MM.1S (cell line): ENCODE measurements around the gene OBSL1.

Experiments
- DNase-seq: peaks from one replicate; pipeline ENCODE4 v3.0.0-alpha.2; 2015
- H2AFZ ChIP-seq: fragments of 300-600 bp; sonication (generic); 2 replicates; pipeline ENCODE4 v1.6.0; 2016; ENCODE audit warnings: antibody characterized with exemption, low read length
- H3F3A ChIP-seq: fragments of 300-600 bp; sonication (generic); 2 replicates; pipeline ENCODE4 v1.6.1; 2016; ENCODE audit warnings: mild to moderate bottlenecking, antibody characterized with exemption, low read length, moderate library complexity, mixed read lengths; ENCODE audit not compliant: insufficient read depth
- H3K27ac ChIP-seq: fragments of 300-600 bp; sonication (generic); 2 replicates; pipeline ENCODE4 v1.5.1; 2016; ENCODE audit warnings: mild to moderate bottlenecking, low read length
- H3K27me3 ChIP-seq: fragments of 300-600 bp; sonication (generic); replicated peaks from 2 replicates; pipeline ENCODE4 v1.6.0; 2016; ENCODE audit warnings: low read length; ENCODE audit not compliant: insufficient read depth
- H3K36me3 ChIP-seq: fragments of 300-600 bp; sonication (generic); replicated peaks from 2 replicates; pipeline ENCODE4 v1.6.1; 2016; ENCODE audit warnings: mild to moderate bottlenecking, low read length, mixed read lengths; ENCODE audit not compliant: insufficient read depth
- H3K4me1 ChIP-seq: fragments of 300-600 bp; sonication (generic); 2 replicates; pipeline ENCODE4 v1.6.1; 2016; ENCODE audit warnings: low read length, mixed read lengths
- H3K4me2 ChIP-seq: fragments of 300-600 bp; sonication (generic); 2 replicates; pipeline ENCODE4 v1.6.0; 2016; ENCODE audit warnings: low read depth, low read length
- H3K4me3 ChIP-seq: fragments of 300-600 bp; sonication (generic); 2 replicates; pipeline ENCODE4 v1.5.1; 2016; ENCODE audit warnings: low read length, mixed read lengths
- H3K79me2 ChIP-seq: fragments of 300-600 bp; sonication (generic); 2 replicates; pipeline ENCODE4 v1.6.1; 2016; ENCODE audit warnings: mixed run types, low read length, mixed read lengths
- H3K9ac ChIP-seq: fragments of 300-600 bp; sonication (generic); 2 replicates; pipeline ENCODE4 v1.6.1; 2016; ENCODE audit warnings: low read length, mixed read lengths
- H3K9me2 ChIP-seq: fragments of 300-600 bp; sonication (generic); replicated peaks from 2 replicates; pipeline ENCODE4 v1.6.1; 2016; ENCODE audit warnings: mild to moderate bottlenecking, low read length, mixed read lengths; ENCODE audit not compliant: insufficient read depth
- H3K9me3 ChIP-seq: fragments of 300-600 bp; sonication (generic); replicated peaks from 2 replicates; pipeline ENCODE4 v1.6.1; 2016; ENCODE audit warnings: mild to moderate bottlenecking, low read length, mixed read lengths; ENCODE audit not compliant: insufficient read depth
- H4K20me1 ChIP-seq: fragments of 300-600 bp; sonication (generic); 2 replicates; pipeline ENCODE4 v1.6.1; 2016; ENCODE audit warnings: mild to moderate bottlenecking, low read length, moderate library complexity, mixed read lengths; ENCODE audit not compliant: insufficient read depth
- CTCF ChIP-seq: fragments of 300-600 bp; sonication (generic); IDR thresholded peaks from 2 replicates; pipeline ENCODE4 v1.5.1; 2016; ENCODE audit warnings: antibody characterized with exemption, low read length, mixed read lengths
- EZH2 ChIP-seq: fragments of 300-600 bp; sonication (generic); optimal IDR thresholded peaks from 2 replicates; pipeline ENCODE3; 2017; ENCODE audit warnings: low read depth, mild to moderate bottlenecking, antibody characterized with exemption, low read length, mixed read lengths
- EZH2phosphoT487 ChIP-seq: fragments of 300-600 bp; sonication (generic); IDR thresholded peaks from 2 replicates; pipeline ENCODE4 v1.6.1; 2018; ENCODE audit warnings: antibody characterized with exemption, low read length

OBSL1 gene

DNA sequence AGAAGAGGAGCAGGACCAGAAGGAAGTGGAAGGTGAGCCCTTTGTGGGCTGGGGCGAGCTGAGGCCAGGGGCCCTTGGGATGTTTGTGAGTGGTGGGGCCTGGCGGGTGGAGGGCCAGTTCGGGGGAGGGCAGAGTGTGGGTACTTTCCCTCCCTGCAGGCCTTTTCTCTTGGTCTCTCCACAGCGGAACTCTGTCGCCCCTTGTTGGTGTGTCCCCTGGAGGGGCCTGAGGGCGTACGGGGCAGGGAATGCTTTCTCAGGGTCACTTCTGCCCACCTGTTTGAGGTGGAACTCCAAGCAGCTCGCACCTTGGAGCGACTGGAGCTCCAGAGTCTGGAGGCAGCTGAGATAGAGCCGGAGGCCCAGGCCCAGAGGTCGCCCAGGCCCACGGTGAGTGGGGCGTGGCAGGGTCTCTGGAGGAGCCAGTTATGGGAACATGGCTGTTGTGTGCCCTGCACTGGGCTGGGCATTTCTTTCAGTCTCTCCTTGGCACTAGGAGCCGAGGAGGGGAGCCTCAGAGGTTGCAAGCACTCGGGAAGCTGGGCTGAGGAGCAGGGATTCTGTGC, 37.1 kb upstream of the OBSL1 start:
- H2AFZ ChIP-seq: no peak overlapping the region
- no peaks in the 10 kb centered on the region for H3K36me3 ChIP-seq
- H3K9me2 ChIP-seq: no peaks in the 10 kb centered on the region
- no peaks in the 10 kb centered on the region for H3K27me3 ChIP-seq
- no peaks in the 10 kb centered on the region for H3F3A ChIP-seq
- H3K9me3 ChIP-seq: no peaks in the 10 kb centered on the region
- H3K4me1 ChIP-seq: peaks cover 5% of the 10 kb centered on the region
- DNase-seq: no peak
- H3K9ac ChIP-seq: no peak overlapping the region
- no peak for TF ChIP-seq EZH2phosphoT487
- no peak for TF ChIP-seq EZH2
- TF ChIP-seq CTCF: no peak
- H3K4me3 ChIP-seq: no peak overlapping the region
- no peaks in the 10 kb centered on the region for H3K79me2 ChIP-seq
- H3K27ac ChIP-seq: no peak overlapping the region
- no peaks in the 10 kb centered on the region for H4K20me1 ChIP-seq
- H3K4me2 ChIP-seq: no peak overlapping the region

GRCh38 chr2:219607931-219608330, 36.6 kb upstream of the OBSL1 start:
- peaks cover 5% of the 10 kb centered on the region for H3K4me1 ChIP-seq
- no peaks in the 10 kb centered on the region for H3K79me2 ChIP-seq
- H3K4me3 ChIP-seq: no peak overlapping the region
- H3K4me2 ChIP-seq: no peak overlapping the region
- TF ChIP-seq CTCF (no peak), EZH2 (no peak), EZH2phosphoT487 (no peak)
- no peaks in the 10 kb centered on the region for H3K27me3 ChIP-seq
- H3K9me2 ChIP-seq: no peaks in the 10 kb centered on the region
- no peaks in the 10 kb centered on the region for H3K9me3 ChIP-seq
- no peaks in the 10 kb centered on the region for H3K36me3 ChIP-seq
- no peak for DNase-seq
- no peak overlapping the region for H3K9ac ChIP-seq
- no peak overlapping the region for H3K27ac ChIP-seq
- H2AFZ ChIP-seq: no peak overlapping the region
- no peaks in the 10 kb centered on the region for H4K20me1 ChIP-seq
- H3F3A ChIP-seq: no peaks in the 10 kb centered on the region

GRCh38 chr2:219605607-219605954, 34.2 kb upstream of the OBSL1 start:
- H3K4me3 ChIP-seq: no peak overlapping the region
- no peaks in the 10 kb centered on the region for H3K9me2 ChIP-seq
- no peak overlapping the region for H2AFZ ChIP-seq
- H3F3A ChIP-seq: no peaks in the 10 kb centered on the region
- no peaks in the 10 kb centered on the region for H3K36me3 ChIP-seq
- DNase-seq: no peak
- H3K4me2 ChIP-seq: no peak overlapping the region
- no peak overlapping the region for H3K27ac ChIP-seq
- no peak overlapping the region for H3K9ac ChIP-seq
- H3K4me1 ChIP-seq: no peaks in the 10 kb centered on the region
- H4K20me1 ChIP-seq: no peaks in the 10 kb centered on the region
- no peaks in the 10 kb centered on the region for H3K79me2 ChIP-seq
- TF ChIP-seq EZH2 (no peak), CTCF (no peak), EZH2phosphoT487 (no peak)
- H3K9me3 ChIP-seq: no peaks in the 10 kb centered on the region
- H3K27me3 ChIP-seq: no peaks in the 10 kb centered on the region
